H1 (cell line): ENCODE results near the gene SPOCK1. TPM values are rescaled to one million over a fixed set of nuclear protein-coding genes. Genes with fewer than 3 reads are reported as not detected.

Experiments used
- CTCF ChIA-PET: fragments of 300-600 bp; sonication (Branson Sonifier 250); formaldehyde crosslinking; loops from one replicate; lab custom pipeline; 2021; ENCODE audit not compliant: partially characterized antibody; lab: Charles Lee
- POLR2A ChIA-PET: fragments of 300-600 bp; sonication (Branson Sonifier 250); formaldehyde crosslinking; loops from one replicate; lab custom pipeline; 2021; ENCODE audit warnings: inconsistent platforms; ENCODE audit not compliant: partially characterized antibody; lab: Charles Lee
- DNase-seq, 2 experiments: peaks; one replicate each; pipeline versions ENCODE4 v3.0.0 to v3.0.0-alpha.2; 2010 to 2022; ENCODE audit warnings: low spot score in 2 of 2, low read depth in 1 of 2, mixed read lengths in 1 of 2
- FAIRE-seq: peaks from 2 replicates; lab custom pipeline; 2011; peaks lifted over from hg19 to GRCh38; lab: Jason Lieb, UNC
- H2AFZ ChIP-seq: 2 replicates; pipeline ENCODE4 v1.8.1; 2012; ENCODE audit warnings: low read length, inconsistent platforms
- H2AK5ac ChIP-seq: 2 replicates; pipeline ENCODE4 v1.6.1; 2013; ENCODE audit warnings: low read depth, low read length
- H2BK120ac ChIP-seq: replicated peaks from 2 replicates; pipeline ENCODE3; 2013; ENCODE audit warnings: low read depth, low read length, inconsistent platforms
- H2BK12ac ChIP-seq: 2 replicates; pipeline ENCODE4 v1.6.1; 2013; ENCODE audit warnings: low read depth, low read length
- H2BK15ac ChIP-seq: 2 replicates; pipeline ENCODE4 v1.6.1; 2013; ENCODE audit warnings: low read length
- H2BK20ac ChIP-seq: 2 replicates; pipeline ENCODE4 v1.6.1; 2013; ENCODE audit warnings: low read length
- H2BK5ac ChIP-seq: 2 replicates; pipeline ENCODE4 v1.6.1; 2013; ENCODE audit warnings: low read depth, low read length
- H3K14ac ChIP-seq: 2 replicates; pipeline ENCODE4 v1.6.1; 2013; ENCODE audit warnings: inconsistent platforms; ENCODE audit not compliant: insufficient read length
- H3K18ac ChIP-seq: 2 replicates; pipeline ENCODE4 v1.6.1; 2013; ENCODE audit warnings: low read length; ENCODE audit errors: extremely low read depth
- H3K23ac ChIP-seq: 2 replicates; pipeline ENCODE4 v1.6.1; 2013; ENCODE audit warnings: inconsistent platforms; ENCODE audit not compliant: insufficient read length
- H3K23me2 ChIP-seq: 2 replicates; pipeline ENCODE4 v1.6.1; 2013; ENCODE audit warnings: low read depth, low read length
- H3K27ac ChIP-seq: 2 replicates; pipeline ENCODE4 v1.6.1; 2011; ENCODE audit warnings: low read depth, low read length, inconsistent platforms
- H3K27me3 ChIP-seq, 4 experiments: replicated peaks in 1 of 4; 1 replicate in 1 of 4; 2 replicates in 3 of 4; pipeline versions ENCODE4 v1.6.1 to v1.8.1; 2011 to 2013; ENCODE audit warnings: low read length in 3 of 4, mild to moderate bottlenecking in 3 of 4, inconsistent platforms in 2 of 4, mixed read lengths in 2 of 4, moderate library complexity in 1 of 4; ENCODE audit not compliant: control insufficient read depth in 3 of 4, insufficient read depth in 3 of 4; ENCODE audit errors: extremely low read depth in 1 of 4
- H3K36me3 ChIP-seq, 4 experiments: 2 replicates each; pipeline versions ENCODE4 v1.6.1 to v1.8.1; 2011 to 2013; ENCODE audit warnings: mild to moderate bottlenecking in 4 of 4, low read length in 3 of 4, moderate library complexity in 2 of 4, control low read depth in 1 of 4, inconsistent platforms in 1 of 4; ENCODE audit not compliant: insufficient read depth in 4 of 4, control insufficient read depth in 2 of 4
- H3K4ac ChIP-seq: replicated peaks from 2 replicates; pipeline ENCODE3; 2013; ENCODE audit warnings: low read length, low read depth, mixed read lengths, inconsistent platforms; ENCODE audit not compliant: insufficient read length
- H3K4me1 ChIP-seq, 4 experiments: replicated peaks in 1 of 4; 1 replicate in 1 of 4; 2 replicates in 3 of 4; pipeline versions ENCODE4 v1.6.1 to v1.8.1; 2011 to 2013; ENCODE audit warnings: low read length in 3 of 4, inconsistent platforms in 2 of 4, mixed read lengths in 1 of 4; ENCODE audit not compliant: insufficient read depth in 4 of 4, control insufficient read depth in 3 of 4
- H3K4me2 ChIP-seq, 2 experiments: 2 replicates each; pipeline versions ENCODE4 v1.6.1 to v1.8.1; 2011 to 2013; ENCODE audit warnings: low read depth in 2 of 2, low read length in 2 of 2, control low read depth in 1 of 2, inconsistent platforms in 1 of 2, mild to moderate bottlenecking in 1 of 2; ENCODE audit not compliant: insufficient read depth in 1 of 2
- H3K4me3 ChIP-seq, 4 experiments: fragments of 200-600, 300-600 bp in 1 of 4; sonication (generic), shearing (Covaris generic), sonication (Bioruptor Twin) in 1 of 4; 2 replicates each; pipeline versions ENCODE4 v1.5.1 to v1.8.1; 2011 to 2016; ENCODE audit warnings: low read length in 4 of 4, low read depth in 3 of 4, control low read depth in 2 of 4, inconsistent platforms in 2 of 4, mild to moderate bottlenecking in 2 of 4, mixed read lengths in 1 of 4, moderate library complexity in 1 of 4; ENCODE audit not compliant: insufficient read depth in 2 of 4; ENCODE audit errors: extremely low read depth in 1 of 4
- H3K56ac ChIP-seq: replicated peaks from 2 replicates; pipeline ENCODE3; 2013; ENCODE audit warnings: low read depth, mild to moderate bottlenecking, mixed read lengths, low read length, inconsistent platforms; ENCODE audit not compliant: insufficient read length
- H3K79me1 ChIP-seq: 2 replicates; pipeline ENCODE4 v1.6.1; 2013; ENCODE audit warnings: low read depth, low read length, control low read depth
- H3K79me2 ChIP-seq, 2 experiments: 2 replicates each; pipeline versions ENCODE4 v1.6.1 to v1.8.1; 2012 to 2013; ENCODE audit warnings: low read length in 2 of 2, mild to moderate bottlenecking in 2 of 2, inconsistent platforms in 1 of 2; ENCODE audit not compliant: insufficient read depth in 2 of 2, control insufficient read depth in 1 of 2
- H3K9ac ChIP-seq, 4 experiments: replicated peaks in 1 of 4; 1 replicate in 1 of 4; 2 replicates in 3 of 4; pipeline versions ENCODE4 v1.6.1 to v1.8.1; 2011 to 2013; ENCODE audit warnings: low read depth in 3 of 4, low read length in 3 of 4, control low read depth in 2 of 4, mild to moderate bottlenecking in 2 of 4, moderate library complexity in 2 of 4, inconsistent platforms in 1 of 4; ENCODE audit errors: extremely low read depth in 1 of 4
- H3K9me3 ChIP-seq, 2 experiments: 2 replicates each; pipeline versions ENCODE4 v1.6.1 to v1.8.1; 2012 to 2013; ENCODE audit warnings: mild to moderate bottlenecking in 2 of 2, moderate library complexity in 2 of 2, control low read depth in 1 of 2, inconsistent platforms in 1 of 2, low read depth in 1 of 2, low read length in 1 of 2, mixed read lengths in 1 of 2; ENCODE audit not compliant: insufficient read depth in 2 of 2
- H4K20me1 ChIP-seq, 2 experiments: replicated peaks in 1 of 2; 2 replicates each; pipeline versions ENCODE3 to v1.8.1; 2011 to 2013; ENCODE audit warnings: inconsistent platforms in 2 of 2, low read length in 2 of 2, mild to moderate bottlenecking in 1 of 2; ENCODE audit not compliant: insufficient read depth in 2 of 2, control insufficient read depth in 1 of 2
- H4K5ac ChIP-seq: 2 replicates; pipeline ENCODE4 v1.6.1; 2013; ENCODE audit warnings: low read length, low read depth, mixed read lengths, inconsistent platforms; ENCODE audit not compliant: insufficient read length
- H4K8ac ChIP-seq: 2 replicates; pipeline ENCODE4 v1.8.0; 2013; ENCODE audit warnings: mild to moderate bottlenecking, moderate library complexity, low read length, inconsistent platforms; ENCODE audit not compliant: insufficient read depth; ENCODE audit errors: extremely low read depth
- H4K91ac ChIP-seq: replicated peaks from 2 replicates; pipeline ENCODE3; 2013; ENCODE audit warnings: low read length, mixed read lengths, inconsistent platforms; ENCODE audit not compliant: insufficient read length
- ASH2L ChIP-seq: fragments of 200-600, 300-600 bp; sonication (generic); IDR thresholded peaks from one replicate; pipeline ENCODE4 v1.7.1; 2017; ENCODE audit warnings: low read length
- CHD1 ChIP-seq: IDR thresholded peaks from 2 replicates; pipeline ENCODE4 v1.6.1; 2012; ENCODE audit warnings: low read depth, low read length, improper control_type of control experiment
- CTBP2 ChIP-seq: IDR thresholded peaks from 2 replicates; pipeline ENCODE4 v1.7.0; 2011; ENCODE audit warnings: borderline replicate concordance, mild to moderate bottlenecking, moderate library complexity, mixed read lengths, low read length; ENCODE audit not compliant: insufficient read depth, insufficient read length
- FOSL1 ChIP-seq: IDR thresholded peaks from 2 replicates; pipeline ENCODE4 v1.6.1; 2011; ENCODE audit warnings: mild to moderate bottlenecking, low read depth, low read length, moderate library complexity; ENCODE audit not compliant: insufficient read depth
- GABPA ChIP-seq: IDR thresholded peaks from 2 replicates; pipeline ENCODE4 v1.6.1; 2011; ENCODE audit warnings: mild to moderate bottlenecking, low read length, moderate library complexity, borderline replicate concordance; ENCODE audit not compliant: insufficient read depth
- JUN ChIP-seq: IDR thresholded peaks from 2 replicates; pipeline ENCODE4 v1.6.1; 2011; ENCODE audit warnings: low read depth, mild to moderate bottlenecking, improper control_type of control experiment, low read length
- MAFK ChIP-seq: IDR thresholded peaks from 2 replicates; pipeline ENCODE4 v1.6.1; 2012; ENCODE audit warnings: low read depth, mild to moderate bottlenecking, improper control_type of control experiment, low read length
- MAX ChIP-seq: IDR thresholded peaks from 2 replicates; pipeline ENCODE4 v1.6.1; 2012; ENCODE audit warnings: inconsistent platforms
- RAD21 ChIP-seq, 2 experiments: IDR thresholded peaks in 1 of 2; conservative IDR thresholded peaks in 1 of 2; 2 replicates each; pipeline ENCODE4 v1.6.1; 2011; ENCODE audit warnings: low read depth in 2 of 2, low read length in 2 of 2, improper control_type of control experiment in 1 of 2, inconsistent platforms in 1 of 2, mild to moderate bottlenecking in 1 of 2, moderate library complexity in 1 of 2
- RNF2 ChIP-seq: fragments of 200-900, 300-1000 bp; sonication (generic); IDR thresholded peaks from 2 replicates; pipeline ENCODE4 v1.7.1; 2016; ENCODE audit warnings: borderline replicate concordance, low read depth, mild to moderate bottlenecking, antibody characterized with exemption, low read length; ENCODE audit not compliant: poor library complexity, severe bottlenecking; ENCODE audit errors: missing control alignments
- SRF ChIP-seq: IDR thresholded peaks from 2 replicates; pipeline ENCODE4 v1.6.1; 2011; ENCODE audit warnings: mild to moderate bottlenecking, low read depth, low read length, moderate library complexity
- YY1 ChIP-seq: IDR thresholded peaks from 2 replicates; pipeline ENCODE4 v1.6.1; 2011; ENCODE audit warnings: low read depth, mild to moderate bottlenecking, low read length
- WGBS, 2 experiments: shearing (Covaris generic) in 1 of 2; methylation state at CpG; one replicate each; pipeline versions ENCODE4 v1.1.6 to v1.1.7; 2013 to 2015; ENCODE audit warnings: low lambda C conversion rate in 2 of 2, mixed read lengths in 2 of 2, inconsistent platforms in 1 of 2, low coverage in 1 of 2, missing lambda C conversion rate in 1 of 2; ENCODE audit not compliant: insufficient replicate concordance in 2 of 2, insufficient coverage in 1 of 2, insufficient read length in 1 of 2; ENCODE audit errors: extremely low coverage in 1 of 2, missing lambda C conversion rate in 1 of 2; 5-methylcytosine and 5-hydroxymethylcytosine counted together
- polyA plus RNA-seq, 7 experiments: library from polyadenylated mRNA; depleted of rRNA in 3 of 7; stranded (reverse) in 5 of 7; unstranded in 2 of 7; fragments of >200 nt in 5 of 7; fragments of 200-250 nt in 2 of 7; gene quantifications; 1 replicate in 5 of 7; 2 replicates in 1 of 7; 4 replicates in 1 of 7; pipeline versions ENCODE4 v1.2.1 to v1.2.3, GENCODE V29; 2011 to 2013; ENCODE audit warnings: missing spikeins in 2 of 7, mixed read lengths in 2 of 7
- total RNA-seq: library from RNA; stranded (reverse); fragmentation: NEBNext Ultra II Directional; extraction: Animal tissue kit (Norgen Biotek cat#: 25700); gene quantifications from 2 replicates; pipeline ENCODE4 v1.2.1, GENCODE V29; 2021

The SPOCK1 gene
- total and polyA plus RNA-seq, 2 of the 8 experiments (the other 6 are each of a cell fraction or from before 2014, with no cell fraction given) = 6.9 to 18.1 TPM

GRCh38 chr5:137310051-137310730 lies 188.9 kb downstream of the SPOCK1 start:
- Histone ChIP-seq H3K27ac (no peak overlapping the region), H2BK12ac (no peak overlapping the region), H3K4me3 (no peak overlapping the region), H3K14ac (no peak overlapping the region), H3K4me2 (no peak overlapping the region), H3K9me3 (no peaks in the 10 kb centered on the region), H3K23ac (no peak overlapping the region), H3K9ac (no peak overlapping the region), H4K91ac (no peak overlapping the region), H3K27me3 (no peaks in the 10 kb centered on the region; a peak in 1 of 7 replicates), H2BK5ac (no peak overlapping the region), H4K5ac (no peak overlapping the region), H3K23me2 (no peaks in the 10 kb centered on the region), H3K36me3 (no peaks in the 10 kb centered on the region), H3K56ac (no peak overlapping the region), H2BK120ac (no peak overlapping the region), H3K79me2 (no peaks in the 10 kb centered on the region), H3K4ac (no peak overlapping the region), H4K20me1 (no peaks in the 10 kb centered on the region), H2AK5ac (no peak overlapping the region), H2AFZ (no peak overlapping the region), H2BK15ac (no peak overlapping the region), H3K79me1 (0 out of 2 replicates have a peak, but pooled peaks cover 2% of the 10 kb centered on the region), H4K8ac (no peak overlapping the region), H3K18ac (no peak overlapping the region), H2BK20ac (no peak overlapping the region), H3K4me1 (peaks cover 0 to 12% (median 4%) of the 10 kb centered on the region in 4 experiments)
- POLR2A ChIA-PET = no interaction called here
- CTCF ChIA-PET = interaction anchor here (0.9 to 2.2 kb wide), 4 partner anchors 9 to 106 kb away, joined by 3 to 10 read pairs (median 5); no protein-coding TSS in a partner anchor
- 78% methylated on average over 5 of the region's 5 CpGs; no CpG with 5 or more reads in 1 of the 2 experiments for WGBS, 2 experiments
- no peak for DNase-seq
- FAIRE-seq = no peak
- no peak for TF ChIP-seq CHD1
- no peak for TF ChIP-seq GABPA
- no peak for TF ChIP-seq FOSL1
- TF ChIP-seq RNF2 = no peak
- no peak for TF ChIP-seq SRF
- TF ChIP-seq JUN = no peak
- TF ChIP-seq CTBP2 = no peak
- no peak for TF ChIP-seq YY1
- no peak for TF ChIP-seq RAD21 (IDR thresholded peaks at IDR 0.05 in 1 of 2, conservative IDR thresholded peaks at IDR 0.05 in 1 of 2; ENCODE audit: low read depth in 2 of 2, low read length in 2 of 2)
- no peak for TF ChIP-seq MAX
- no peak for TF ChIP-seq MAFK
- no peak for TF ChIP-seq ASH2L
